Chondrocyte (in vitro differentiated cells): Measurements from ENCODE around the gene RNF126. TPM values are rescaled to one million over a fixed set of nuclear protein-coding genes. Genes with fewer than 3 reads are reported as not detected.
"Not testable (repeated sequence)": the region's sequence is repeated elsewhere in the genome, so short reads cannot be mapped to it uniquely, and the experiment has no call there.

ENCODE experiments used
- DNase-seq: peaks from one replicate; pipeline ENCODE4 v3.0.0; 2021; ENCODE audit warnings: mixed read lengths, low spot score
- H3K27ac Mint-ChIP-seq: one replicate; pipeline ENCODE4 v1.8.0; 2021; ENCODE audit warnings: mild to moderate bottlenecking, moderate library complexity, mixed read lengths; ENCODE audit not compliant: unreplicated experiment
- H3K27me3 Mint-ChIP-seq: 2 replicates; pipeline ENCODE4 v1.8.0; 2021; ENCODE audit warnings: low read depth, mixed read lengths
- H3K36me3 Mint-ChIP-seq: 2 replicates; pipeline ENCODE4 v1.8.0; 2021; ENCODE audit warnings: low read depth, mixed read lengths
- H3K4me1 Mint-ChIP-seq: 2 replicates; pipeline ENCODE4 v1.8.0; 2021; ENCODE audit warnings: low read depth, mild to moderate bottlenecking, mixed read lengths
- H3K4me3 Mint-ChIP-seq: one replicate; pipeline ENCODE4 v1.8.0; 2021; ENCODE audit warnings: mild to moderate bottlenecking, moderate library complexity, mixed read lengths; ENCODE audit not compliant: unreplicated experiment
- H3K9me3 Mint-ChIP-seq: 2 replicates; pipeline ENCODE4 v1.8.0; 2021; ENCODE audit warnings: low read depth, mixed read lengths
- CTCF ChIP-seq: fragments of 200-600 bp; sonication (generic); IDR thresholded peaks from 2 replicates; pipeline ENCODE4 v1.5.0; 2021; ENCODE audit warnings: antibody characterized with exemption, mild to moderate bottlenecking, moderate library complexity
- total RNA-seq: library from RNA; stranded (reverse); gene quantifications from 3 replicates; pipeline ENCODE4 v1.2.1, GENCODE V29; 2021

The RNF126 gene
- total RNA-seq, 1 donor from 2014 or later, result 29.5 TPM

GRCh38 chr19:708154-709143 lies 45.4 kb upstream of the RNF126 start, which contains the start of gene PALM:
Gene PALM, plus strand, starts transcription at chr19:708935. Its CDS starts 212 bp downstream, at chr19:709147.
- Mint-ChIP-seq H3K9me3 (no peaks in the 10 kb centered on the region), H3K36me3 (peaks cover 2% of the 10 kb centered on the region), H3K27me3 (no peaks in the 10 kb centered on the region), H3K4me1 (peaks cover 28% of the 10 kb centered on the region), H3K27ac (peak within 1 kb of the TSS; percentile 53), H3K4me3 (peak within 1 kb of the TSS; percentile 73)
- no peak for DNase-seq
- TF ChIP-seq CTCF, result peak; percentile 71

- H3K9me3 Mint-ChIP-seq, result no peaks in the 10 kb centered on the region
- H3K27me3 Mint-ChIP-seq, result no peaks in the 10 kb centered on the region
- H3K36me3 Mint-ChIP-seq, result no peaks in the 10 kb centered on the region
- no peak for DNase-seq
- no peak for TF ChIP-seq CTCF
- no peak overlapping the region for H3K4me3 Mint-ChIP-seq
- peaks cover 13% of the 10 kb centered on the region for H3K4me1 Mint-ChIP-seq
- H3K27ac Mint-ChIP-seq, result no peak overlapping the region
These were observed 41.4 kb upstream of the RNF126 start for GRCh38 chr19:704447-704741.

- Mint-ChIP-seq H3K36me3 (no peaks in the 10 kb centered on the region), H3K4me3 (no peak overlapping the region), H3K4me1 (peaks cover 13% of the 10 kb centered on the region), H3K9me3 (no peaks in the 10 kb centered on the region), H3K27me3 (no peaks in the 10 kb centered on the region), H3K27ac (no peak overlapping the region)
- DNase-seq, result no peak
- TF ChIP-seq CTCF, result no peak
These were observed 40.8 kb upstream of the RNF126 start for GRCh38 chr19:703651-704446.

- Mint-ChIP-seq H3K27ac (no peak overlapping the region), H3K4me1 (peaks cover 13% of the 10 kb centered on the region), H3K9me3 (no peaks in the 10 kb centered on the region), H3K36me3 (no peaks in the 10 kb centered on the region), H3K27me3 (no peaks in the 10 kb centered on the region), H3K4me3 (no peak overlapping the region)
- no peak for TF ChIP-seq CTCF
- no peak for DNase-seq
These were observed 40.3 kb upstream of the RNF126 start for GRCh38 chr19:703329-703650.

- not testable (repeated sequence) for H3K4me3 Mint-ChIP-seq, H3K27me3 Mint-ChIP-seq, DNase-seq, H3K9me3 Mint-ChIP-seq, H3K36me3 Mint-ChIP-seq, H3K27ac Mint-ChIP-seq, H3K4me1 Mint-ChIP-seq
These were observed 39.8 kb upstream of the RNF126 start for GRCh38 chr19:702847-703246.

- H3K27ac Mint-ChIP-seq, H3K36me3 Mint-ChIP-seq, H3K9me3 Mint-ChIP-seq, H3K4me1 Mint-ChIP-seq, H3K27me3 Mint-ChIP-seq, DNase-seq, H3K4me3 Mint-ChIP-seq: not testable (repeated sequence)
These were observed 36.9 kb upstream of the RNF126 start for GRCh38 chr19:699885-700284.

GRCh38 chr19:698529-698928 lies 35.5 kb upstream of the RNF126 start:
- DNase-seq, H3K4me3 Mint-ChIP-seq, H3K27me3 Mint-ChIP-seq, H3K27ac Mint-ChIP-seq, H3K9me3 Mint-ChIP-seq, H3K4me1 Mint-ChIP-seq, H3K36me3 Mint-ChIP-seq: not testable (repeated sequence)
